ENCODE measurements around the gene WNT7A.

The WNT7A gene

DNA sequence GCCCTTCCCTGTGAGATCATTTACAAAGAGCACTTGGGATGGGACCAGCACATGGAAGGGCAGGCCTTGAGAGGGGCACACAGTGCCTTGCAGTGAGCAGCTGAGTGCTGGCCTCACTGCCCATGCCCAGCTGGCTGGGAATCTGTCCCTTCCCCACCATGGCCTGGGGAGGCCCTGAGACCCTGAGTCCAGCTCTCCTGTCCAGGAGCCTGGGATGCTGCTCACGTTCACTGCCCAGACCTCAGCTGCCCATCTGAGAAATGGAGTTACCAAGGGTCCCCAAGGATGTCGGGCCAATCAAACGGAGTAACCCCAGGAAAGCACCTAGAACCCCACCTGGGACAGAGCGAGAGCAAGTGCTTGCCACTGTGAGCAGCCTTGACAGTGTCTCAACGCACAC, 35.6 kb downstream of the WNT7A start:
- Histone ChIP-seq H2BK5ac (ENCODE audit: low read depth, low read length, poor library complexity, severe bottlenecking) (no peak overlapping the region), H3K4me3 (ENCODE audit: insufficient read depth in 1 of 2, low read depth in 1 of 2, low read length in 2 of 2) (no peak overlapping the region), H3K27me3 (ENCODE audit: control insufficient read depth in 1 of 2, insufficient read depth in 1 of 2, low read length in 2 of 2) (peaks cover 0 to 27% of the 10 kb centered on the region in 2 experiments), H3K14ac (ENCODE audit: low read length in 2 of 2) (no peak overlapping the region), H2AK5ac (ENCODE audit: low read length, severe bottlenecking) (no peak overlapping the region), H3K9me3 (ENCODE audit: control insufficient read depth, low read length) (no peaks in the 10 kb centered on the region), H2BK120ac (ENCODE audit: low read depth, low read length) (no peak overlapping the region), H4K91ac (ENCODE audit: low read length) (no peak overlapping the region), H3K27ac (ENCODE audit: low read length, poor library complexity, severe bottlenecking) (no peak overlapping the region), H3K79me1 (replicated peaks; ENCODE audit: low read length, poor library complexity, severe bottlenecking) (no peaks in the 10 kb centered on the region), H3K4me1 (ENCODE audit: control insufficient read depth, insufficient read depth, low read depth, low read length) (no peaks in the 10 kb centered on the region), H3K23ac (ENCODE audit: low read length in 2 of 2) (no peak overlapping the region), H3K9ac (ENCODE audit: low read length) (no peak overlapping the region), H3K4me2 (ENCODE audit: low read length, poor library complexity, severe bottlenecking) (no peak overlapping the region), H3K36me3 (ENCODE audit: control insufficient read depth in 1 of 2, insufficient read depth in 2 of 2, low read depth in 1 of 2, low read length in 2 of 2) (no peaks in the 10 kb centered on the region), H3K4ac (ENCODE audit: low read depth in 1 of 2, low read length in 2 of 2) (no peak overlapping the region), H2AFZ (ENCODE audit: low read depth, low read length) (no peak overlapping the region), H4K8ac (ENCODE audit: low read length) (no peak overlapping the region), H2BK15ac (ENCODE audit: low read depth, poor library complexity, severe bottlenecking) (no peak overlapping the region), H2BK12ac (ENCODE audit: low read length in 2 of 2) (no peak overlapping the region), H3K18ac (ENCODE audit: low read depth in 1 of 2, low read length in 2 of 2) (no peak overlapping the region)
- no peak for DNase-seq
- WGBS = 68% methylated on average over 5 of the region's 5 CpGs

DNA sequence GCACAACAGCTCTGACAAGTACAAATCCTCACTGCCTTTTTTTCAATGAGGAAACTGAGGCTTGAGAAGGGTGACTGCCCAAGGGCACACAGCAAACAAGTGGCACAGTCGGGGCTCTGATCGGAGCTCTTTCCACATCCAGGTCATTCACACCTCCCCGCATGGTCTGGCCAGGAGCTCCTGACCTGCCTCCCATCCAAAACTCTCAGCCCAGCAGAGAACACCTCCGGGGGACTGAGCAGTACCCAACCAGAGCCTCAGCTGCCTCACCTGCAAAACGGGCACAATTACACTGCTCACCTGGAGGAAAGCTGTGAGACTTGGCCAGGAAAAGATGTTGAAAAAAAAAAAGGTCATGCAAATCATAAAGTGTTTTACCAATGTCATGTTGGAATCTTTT, 36.5 kb downstream of the WNT7A start:
- no peak overlapping the region for H2AK5ac ChIP-seq (ENCODE audit: low read length, severe bottlenecking)
- no peak for DNase-seq
- no peak overlapping the region for H3K4ac ChIP-seq (ENCODE audit: low read depth in 1 of 2, low read length in 2 of 2)
- H3K4me2 ChIP-seq (ENCODE audit: low read length, poor library complexity, severe bottlenecking) = no peak overlapping the region
- H2BK12ac ChIP-seq (ENCODE audit: low read length in 2 of 2) = no peak overlapping the region
- H3K9ac ChIP-seq (ENCODE audit: low read length) = no peak overlapping the region
- WGBS = 75% methylated on average over 5 of the region's 5 CpGs
- no peak overlapping the region for H4K8ac ChIP-seq (ENCODE audit: low read length)
- no peak overlapping the region for H3K23ac ChIP-seq (ENCODE audit: low read length in 2 of 2)
- no peak overlapping the region for H3K27ac ChIP-seq (ENCODE audit: low read length, poor library complexity, severe bottlenecking)
- H2AFZ ChIP-seq (ENCODE audit: low read depth, low read length) = no peak overlapping the region
- no peak overlapping the region for H2BK15ac ChIP-seq (ENCODE audit: low read depth, poor library complexity, severe bottlenecking)
- no peaks in the 10 kb centered on the region for H3K4me1 ChIP-seq (ENCODE audit: control insufficient read depth, insufficient read depth, low read depth, low read length)
- no peak overlapping the region for H2BK120ac ChIP-seq (ENCODE audit: low read depth, low read length)
- no peaks in the 10 kb centered on the region for H3K9me3 ChIP-seq (ENCODE audit: control insufficient read depth, low read length)
- peaks cover 0 to 26% of the 10 kb centered on the region in 2 experiments for H3K27me3 ChIP-seq (ENCODE audit: control insufficient read depth in 1 of 2, insufficient read depth in 1 of 2, low read length in 2 of 2)
- H3K14ac ChIP-seq (ENCODE audit: low read length in 2 of 2) = no peak overlapping the region
- no peak overlapping the region for H3K18ac ChIP-seq (ENCODE audit: low read depth in 1 of 2, low read length in 2 of 2)
- H3K36me3 ChIP-seq (ENCODE audit: control insufficient read depth in 1 of 2, insufficient read depth in 2 of 2, low read depth in 1 of 2, low read length in 2 of 2) = no peaks in the 10 kb centered on the region
- H4K91ac ChIP-seq (ENCODE audit: low read length) = no peak overlapping the region
- H2BK5ac ChIP-seq (ENCODE audit: low read depth, low read length, poor library complexity, severe bottlenecking) = no peak overlapping the region
- no peaks in the 10 kb centered on the region for H3K79me1 ChIP-seq (replicated peaks; ENCODE audit: low read length, poor library complexity, severe bottlenecking)
- H3K4me3 ChIP-seq (ENCODE audit: insufficient read depth in 1 of 2, low read depth in 1 of 2, low read length in 2 of 2) = no peak overlapping the region

DNA sequence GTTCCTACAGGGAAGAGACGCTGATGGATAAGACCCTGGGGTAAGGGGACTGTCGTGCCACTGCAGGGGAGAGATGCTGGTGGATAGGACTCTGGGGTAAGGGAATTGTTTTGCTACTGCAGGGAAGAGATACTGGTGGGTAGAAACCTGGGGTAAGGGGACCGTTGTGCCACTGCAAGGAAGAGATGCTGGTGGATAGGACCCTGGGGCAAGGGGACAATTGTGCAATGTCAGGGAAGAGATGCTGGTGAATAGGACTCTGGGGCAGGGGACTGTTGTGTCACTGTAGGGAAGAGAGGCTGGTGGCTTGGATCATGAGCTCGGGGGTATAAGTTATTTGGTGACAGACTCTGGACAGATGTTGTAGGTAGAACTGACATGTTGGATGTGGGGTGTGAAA, 37.6 kb downstream of the WNT7A start:
- no peak overlapping the region for H3K14ac ChIP-seq (ENCODE audit: low read length in 2 of 2)
- H2AK5ac ChIP-seq (ENCODE audit: low read length, severe bottlenecking) = no peak overlapping the region
- no peak overlapping the region for H3K18ac ChIP-seq (ENCODE audit: low read depth in 1 of 2, low read length in 2 of 2)
- no peak overlapping the region for H2BK120ac ChIP-seq (ENCODE audit: low read depth, low read length)
- no peak overlapping the region for H3K4me3 ChIP-seq (ENCODE audit: insufficient read depth in 1 of 2, low read depth in 1 of 2, low read length in 2 of 2)
- no peaks in the 10 kb centered on the region for H3K79me1 ChIP-seq (replicated peaks; ENCODE audit: low read length, poor library complexity, severe bottlenecking)
- H3K4ac ChIP-seq (ENCODE audit: low read depth in 1 of 2, low read length in 2 of 2) = no peak overlapping the region
- H3K36me3 ChIP-seq (ENCODE audit: control insufficient read depth in 1 of 2, insufficient read depth in 2 of 2, low read depth in 1 of 2, low read length in 2 of 2) = no peaks in the 10 kb centered on the region
- H3K9ac ChIP-seq (ENCODE audit: low read length) = no peak overlapping the region
- no peaks in the 10 kb centered on the region for H3K4me1 ChIP-seq (ENCODE audit: control insufficient read depth, insufficient read depth, low read depth, low read length)
- H2BK15ac ChIP-seq (ENCODE audit: low read depth, poor library complexity, severe bottlenecking) = no peak overlapping the region
- H3K27ac ChIP-seq (ENCODE audit: low read length, poor library complexity, severe bottlenecking) = no peak overlapping the region
- no peak overlapping the region for H4K91ac ChIP-seq (ENCODE audit: low read length)
- H2BK5ac ChIP-seq (ENCODE audit: low read depth, low read length, poor library complexity, severe bottlenecking) = no peak overlapping the region
- 59% methylated on average over 4 of the region's 4 CpGs for WGBS
- H3K4me2 ChIP-seq (ENCODE audit: low read length, poor library complexity, severe bottlenecking) = no peak overlapping the region
- no peak for DNase-seq
- no peak overlapping the region for H2BK12ac ChIP-seq (ENCODE audit: low read length in 2 of 2)
- H3K9me3 ChIP-seq (ENCODE audit: control insufficient read depth, low read length) = no peaks in the 10 kb centered on the region
- H2AFZ ChIP-seq (ENCODE audit: low read depth, low read length) = no peak overlapping the region
- no peak overlapping the region for H3K23ac ChIP-seq (ENCODE audit: low read length in 2 of 2)
- H4K8ac ChIP-seq (ENCODE audit: low read length) = no peak overlapping the region
- peaks cover 0 to 26% of the 10 kb centered on the region in 2 experiments for H3K27me3 ChIP-seq (ENCODE audit: control insufficient read depth in 1 of 2, insufficient read depth in 1 of 2, low read length in 2 of 2)

DNA sequence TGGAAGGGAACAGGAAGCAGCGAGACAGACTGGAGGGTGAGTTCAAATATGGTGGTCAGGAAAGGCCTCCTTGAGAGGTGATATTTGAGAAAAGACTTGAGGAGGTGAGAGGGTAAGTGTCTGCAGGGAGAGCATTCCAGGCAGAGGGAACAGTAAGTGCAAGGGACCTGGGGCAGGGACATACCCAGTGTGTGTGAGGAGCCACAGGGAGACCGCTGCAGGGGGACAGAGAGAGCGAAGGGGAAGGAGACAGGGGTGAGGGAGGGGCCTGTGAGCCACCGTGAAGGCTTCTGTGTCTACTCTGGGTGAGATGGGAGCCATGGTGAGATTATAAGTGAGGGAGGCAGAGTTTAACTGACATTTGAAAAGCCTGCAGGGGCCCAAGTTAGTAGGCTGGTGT, 38.0 kb downstream of the WNT7A start:
- no peak for DNase-seq
- H3K27ac ChIP-seq (ENCODE audit: low read length, poor library complexity, severe bottlenecking) = no peak overlapping the region
- no peak overlapping the region for H2BK120ac ChIP-seq (ENCODE audit: low read depth, low read length)
- H3K4me3 ChIP-seq (ENCODE audit: insufficient read depth in 1 of 2, low read depth in 1 of 2, low read length in 2 of 2) = no peak overlapping the region
- H3K36me3 ChIP-seq (ENCODE audit: control insufficient read depth in 1 of 2, insufficient read depth in 2 of 2, low read depth in 1 of 2, low read length in 2 of 2) = no peaks in the 10 kb centered on the region
- H3K79me1 ChIP-seq (replicated peaks; ENCODE audit: low read length, poor library complexity, severe bottlenecking) = no peaks in the 10 kb centered on the region
- no peak overlapping the region for H2AK5ac ChIP-seq (ENCODE audit: low read length, severe bottlenecking)
- 71% methylated on average over 4 of the region's 4 CpGs for WGBS
- H3K9ac ChIP-seq (ENCODE audit: low read length) = no peak overlapping the region
- H4K91ac ChIP-seq (ENCODE audit: low read length) = no peak overlapping the region
- H4K8ac ChIP-seq (ENCODE audit: low read length) = no peak overlapping the region
- H3K27me3 ChIP-seq (ENCODE audit: control insufficient read depth in 1 of 2, insufficient read depth in 1 of 2, low read length in 2 of 2) = peaks cover 0 to 29% of the 10 kb centered on the region in 2 experiments
- H3K14ac ChIP-seq (ENCODE audit: low read length in 2 of 2) = no peak overlapping the region
- H3K9me3 ChIP-seq (ENCODE audit: control insufficient read depth, low read length) = no peaks in the 10 kb centered on the region
- no peak overlapping the region for H3K23ac ChIP-seq (ENCODE audit: low read length in 2 of 2)
- H2AFZ ChIP-seq (ENCODE audit: low read depth, low read length) = no peak overlapping the region
- no peak overlapping the region for H3K18ac ChIP-seq (ENCODE audit: low read depth in 1 of 2, low read length in 2 of 2)
- no peak overlapping the region for H2BK5ac ChIP-seq (ENCODE audit: low read depth, low read length, poor library complexity, severe bottlenecking)
- H3K4ac ChIP-seq (ENCODE audit: low read depth in 1 of 2, low read length in 2 of 2) = no peak overlapping the region
- no peaks in the 10 kb centered on the region for H3K4me1 ChIP-seq (ENCODE audit: control insufficient read depth, insufficient read depth, low read depth, low read length)
- no peak overlapping the region for H2BK12ac ChIP-seq (ENCODE audit: low read length in 2 of 2)
- H2BK15ac ChIP-seq (ENCODE audit: low read depth, poor library complexity, severe bottlenecking) = no peak overlapping the region
- H3K4me2 ChIP-seq (ENCODE audit: low read length, poor library complexity, severe bottlenecking) = no peak overlapping the region
